Activated gamma-delta T cell (primary cell): Measurements from ENCODE around the gene ACSBG1.

Experiments
- DNase-seq: peaks from one replicate; lab custom pipeline; 2025; lab: John Stamatoyannopoulos, UW

Gene ACSBG1

GRCh38 chr15:78203346-78204225 lies 30.8 kb downstream of the ACSBG1 start:
- no peak for DNase-seq

GRCh38 chr15:78201281-78202190 lies 32.8 kb downstream of the ACSBG1 start:
- no peak for DNase-seq

GRCh38 chr15:78200276-78200930 lies 34.0 kb downstream of the ACSBG1 start:
- DNase-seq, result no peak

- DNase-seq, result no peak
Observed at GRCh38 chr15:78197632-78198031, 36.7 kb downstream of the ACSBG1 start.

GRCh38 chr15:78195735-78196201 lies 38.6 kb downstream of the ACSBG1 start:
- DNase-seq, result no peak

GRCh38 chr15:78194568-78194925 lies 39.8 kb downstream of the ACSBG1 start:
- DNase-seq, result no peak

- no peak for DNase-seq
Observed at GRCh38 chr15:78193731-78194567, 40.4 kb downstream of the ACSBG1 start.

- DNase-seq, result no peak
Observed at GRCh38 chr15:78192826-78193594, 41.4 kb downstream of the ACSBG1 start.

GRCh38 chr15:78182821-78183220 lies 51.5 kb downstream of the ACSBG1 start:
- DNase-seq, result no peak

- DNase-seq, result no peak
Observed at GRCh38 chr15:78182336-78182700, 52.0 kb downstream of the ACSBG1 start.

GRCh38 chr15:78179906-78180305 lies 54.5 kb downstream of the ACSBG1 start:
- DNase-seq, result no peak

GRCh38 chr15:78179286-78179840 lies 55.0 kb downstream of the ACSBG1 start:
- no peak for DNase-seq

- no peak for DNase-seq
Observed at GRCh38 chr15:78178064-78178463, 56.3 kb downstream of the ACSBG1 start.

- DNase-seq, result no peak
Observed at GRCh38 chr15:78177447-78177873, 56.9 kb downstream of the ACSBG1 start.

- no peak for DNase-seq
Observed at GRCh38 chr15:78175330-78175729, 59.0 kb downstream of the ACSBG1 start.

- no peak for DNase-seq
Observed at GRCh38 chr15:78174401-78174800, 60.0 kb downstream of the ACSBG1 start.

- no peak for DNase-seq
Observed at GRCh38 chr15:78171864-78172472, 62.4 kb downstream of the ACSBG1 start.

GRCh38 chr15:78170848-78171773 lies 63.3 kb downstream of the ACSBG1 start:
- DNase-seq, result no peak

- no peak for DNase-seq
Observed at GRCh38 chr15:78168608-78169007, 65.8 kb downstream of the ACSBG1 start.
